CD14-positive monocyte (primary cell): ENCODE measurements around the gene ZNF436. TPM values are rescaled to one million over a fixed set of nuclear protein-coding genes. Genes with fewer than 3 reads are reported as not detected.

Experiments
- DNase-seq, 3 donors: peaks; one replicate each; pipeline ENCODE4 v3.0.0-alpha.2; 2011 to 2022
- H2AFZ ChIP-seq: 2 replicates; pipeline ENCODE4 v1.6.0; 2012; ENCODE audit warnings: mild to moderate bottlenecking, low read depth, low read length, inconsistent platforms; ENCODE audit not compliant: insufficient read depth, poor library complexity, severe bottlenecking
- H3K27ac ChIP-seq, 2 donors: 1 replicate in 1 of 2; 2 replicates in 1 of 2; pipeline ENCODE4 v1.5.1; 2012 to 2013; ENCODE audit warnings: low read length in 2 of 2, control low read depth in 1 of 2, inconsistent platforms in 1 of 2, low read depth in 1 of 2, mild to moderate bottlenecking in 1 of 2
- H3K27me3 ChIP-seq, 2 donors: one replicate each; pipeline versions ENCODE4 v1.6.0 to v1.6.1; 2011 to 2013; ENCODE audit warnings: low read length in 2 of 2; ENCODE audit not compliant: control insufficient read depth in 2 of 2, insufficient read depth in 2 of 2
- H3K36me3 ChIP-seq, 2 donors: replicated peaks in 1 of 2; 1 replicate in 1 of 2; 2 replicates in 1 of 2; pipeline versions ENCODE4 v1.5.1 to v1.6.1; 2012 to 2013; ENCODE audit warnings: low read length in 2 of 2, control low read depth in 1 of 2, inconsistent platforms in 1 of 2, mild to moderate bottlenecking in 1 of 2; ENCODE audit not compliant: insufficient read depth in 2 of 2, control insufficient read depth in 1 of 2
- H3K4me1 ChIP-seq, 2 donors: 1 replicate in 1 of 2; 2 replicates in 1 of 2; pipeline versions ENCODE4 v1.5.1 to v1.6.1; 2012 to 2013; ENCODE audit warnings: low read length in 2 of 2, control low read depth in 1 of 2, inconsistent platforms in 1 of 2, mild to moderate bottlenecking in 1 of 2, moderate library complexity in 1 of 2; ENCODE audit not compliant: insufficient read depth in 2 of 2, control insufficient read depth in 1 of 2
- H3K4me2 ChIP-seq: replicated peaks from 2 replicates; pipeline ENCODE3; 2012; ENCODE audit warnings: low read length, moderate library complexity, mild to moderate bottlenecking; ENCODE audit not compliant: poor library complexity, severe bottlenecking; ENCODE audit errors: extremely low read depth
- H3K4me3 ChIP-seq, 3 experiments: fragments of 200-600 bp in 1 of 3; sonication (generic) in 1 of 3; replicated peaks in 1 of 3; 1 replicate in 2 of 3; 2 replicates in 1 of 3; pipeline ENCODE4 v1.5.1; 2011 to 2013; ENCODE audit warnings: low read length in 3 of 3, mild to moderate bottlenecking in 3 of 3, control low read depth in 2 of 3, low read depth in 2 of 3, inconsistent platforms in 1 of 3, moderate library complexity in 1 of 3
- H3K79me2 ChIP-seq: 2 replicates; pipeline ENCODE4 v1.6.0; 2012; ENCODE audit warnings: mild to moderate bottlenecking, control low read depth, inconsistent platforms, low read length, moderate library complexity; ENCODE audit not compliant: insufficient read depth
- H3K9ac ChIP-seq: 2 replicates; pipeline ENCODE4 v1.6.0; 2017; ENCODE audit warnings: low read length, mild to moderate bottlenecking; ENCODE audit not compliant: insufficient read depth, poor library complexity, severe bottlenecking
- H3K9me3 ChIP-seq, 2 donors: replicated peaks in 1 of 2; 1 replicate in 1 of 2; 2 replicates in 1 of 2; pipeline versions ENCODE4 v1.5.1 to v1.6.1; 2012 to 2013; ENCODE audit warnings: low read length in 2 of 2, control low read depth in 1 of 2; ENCODE audit not compliant: control insufficient read depth in 1 of 2, insufficient read depth in 1 of 2
- H4K20me1 ChIP-seq: 2 replicates; pipeline ENCODE4 v1.6.0; 2012; ENCODE audit warnings: mild to moderate bottlenecking, low read length, control low read depth, moderate library complexity; ENCODE audit not compliant: insufficient read depth
- H3K27ac Mint-ChIP-seq, 7 donors: one replicate each; pipeline ENCODE4 v1.8.0; 2020; ENCODE audit warnings: mild to moderate bottlenecking in 7 of 7, mixed read lengths in 7 of 7, moderate library complexity in 6 of 7, inconsistent platforms in 2 of 7
- H3K27me3 Mint-ChIP-seq, 3 donors: one replicate each; pipeline ENCODE4 v1.8.0; 2021 to 2022; ENCODE audit warnings: low read depth in 3 of 3, mild to moderate bottlenecking in 3 of 3, mixed read lengths in 3 of 3, moderate library complexity in 3 of 3, inconsistent platforms in 1 of 3
- H3K36me3 Mint-ChIP-seq, 2 donors: one replicate each; pipeline ENCODE4 v1.8.0; 2020; ENCODE audit warnings: mixed read lengths in 2 of 2, inconsistent platforms in 1 of 2, mild to moderate bottlenecking in 1 of 2
- H3K4me1 Mint-ChIP-seq: one replicate; pipeline ENCODE4 v1.8.0; 2020; ENCODE audit warnings: mild to moderate bottlenecking, mixed read lengths
- H3K4me3 Mint-ChIP-seq, 2 donors: one replicate each; pipeline ENCODE4 v1.8.0; 2020; ENCODE audit warnings: mild to moderate bottlenecking in 2 of 2, mixed read lengths in 2 of 2, moderate library complexity in 1 of 2
- H3K9me3 Mint-ChIP-seq, 7 donors: one replicate each; pipeline ENCODE4 v1.8.0; 2020 to 2022; ENCODE audit warnings: mixed read lengths in 7 of 7, mild to moderate bottlenecking in 6 of 7, moderate library complexity in 6 of 7, inconsistent platforms in 2 of 7
- WGBS: methylation state at CpG from one replicate; pipeline ENCODE4 v1.1.5; 2013; ENCODE audit warnings: missing lambda C conversion rate; ENCODE audit not compliant: insufficient coverage; 5-methylcytosine and 5-hydroxymethylcytosine counted together
- intact Hi-C, 2 donors: fragments of 100-400 bp; cut with micrococcal nuclease; formaldehyde crosslinking; loops; one replicate each; pipeline versions ENCODE4 v1.15.0 to v1.15.1; 2023
- polyA plus RNA-seq, 3 donors: library from polyadenylated mRNA; depleted of rRNA in 1 of 3; unstranded in 2 of 3; stranded (reverse) in 1 of 3; fragments of 300-500 nt in 2 of 3; fragments of >200 nt in 1 of 3; fragmentation: Illumina TruSeq in 2 of 3; gene quantifications; 1 replicate in 2 of 3; 2 replicates in 1 of 3; pipeline ENCODE4 v1.2.3, GENCODE V29; 2012 to 2021
- TF ChIP-seq, protein P1 (sequence below): fragments of 200-600 bp; IDR thresholded peaks from one replicate; pipeline ENCODE4 v1.8.0; 2022; ENCODE audit warnings: antibody characterized with exemption, mild to moderate bottlenecking

ZNF436 gene
- polyA plus RNA-seq, 3 donors: 1.4 to 2.4 (median 2.0) TPM

DNA sequence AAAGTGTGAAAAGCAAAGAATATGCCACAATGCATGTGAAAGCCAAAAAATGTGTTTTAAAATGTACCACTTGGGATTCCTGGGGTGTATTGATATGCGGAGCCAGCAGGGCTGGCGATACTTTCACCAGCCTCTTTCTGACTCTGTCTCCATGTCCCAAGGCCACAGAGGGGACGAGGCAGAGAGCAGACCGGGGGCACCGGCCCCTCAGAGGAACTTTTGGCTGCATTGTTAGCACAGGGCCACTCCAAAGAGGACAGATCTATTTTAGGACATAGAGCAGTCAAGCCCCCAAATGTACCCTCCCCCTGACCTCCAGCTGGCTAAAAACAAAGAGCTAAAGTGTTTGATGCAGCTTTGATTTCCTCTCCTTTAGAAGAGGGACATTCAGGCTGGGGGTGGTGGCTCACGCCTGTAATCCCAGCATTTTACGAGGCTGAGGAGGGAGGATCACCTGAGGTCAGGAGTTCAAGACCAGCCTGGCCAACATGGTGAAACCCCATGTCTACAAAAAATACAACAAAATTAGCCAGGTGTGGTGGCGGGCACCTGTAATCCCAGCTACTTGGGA lies 25.6 kb upstream of the ZNF436 start:
- Mint-ChIP-seq H3K9me3 (no peaks in the 10 kb centered on the region), H3K4me3 (no peak overlapping the region), H3K36me3 (no peaks in the 10 kb centered on the region), H3K27ac (no peak overlapping the region), H3K27me3 (peaks cover 0 to 9% (median 2%) of the 10 kb centered on the region in 3 donors), H3K4me1 (peaks cover 2% of the 10 kb centered on the region)
- no peaks in the 10 kb centered on the region for H4K20me1 ChIP-seq
- H3K9ac ChIP-seq: no peak overlapping the region
- H3K4me1 ChIP-seq: peaks cover 0 to under 1% of the 10 kb centered on the region in 2 donors
- no peak overlapping the region for H2AFZ ChIP-seq
- TF ChIP-seq, protein P1, sequence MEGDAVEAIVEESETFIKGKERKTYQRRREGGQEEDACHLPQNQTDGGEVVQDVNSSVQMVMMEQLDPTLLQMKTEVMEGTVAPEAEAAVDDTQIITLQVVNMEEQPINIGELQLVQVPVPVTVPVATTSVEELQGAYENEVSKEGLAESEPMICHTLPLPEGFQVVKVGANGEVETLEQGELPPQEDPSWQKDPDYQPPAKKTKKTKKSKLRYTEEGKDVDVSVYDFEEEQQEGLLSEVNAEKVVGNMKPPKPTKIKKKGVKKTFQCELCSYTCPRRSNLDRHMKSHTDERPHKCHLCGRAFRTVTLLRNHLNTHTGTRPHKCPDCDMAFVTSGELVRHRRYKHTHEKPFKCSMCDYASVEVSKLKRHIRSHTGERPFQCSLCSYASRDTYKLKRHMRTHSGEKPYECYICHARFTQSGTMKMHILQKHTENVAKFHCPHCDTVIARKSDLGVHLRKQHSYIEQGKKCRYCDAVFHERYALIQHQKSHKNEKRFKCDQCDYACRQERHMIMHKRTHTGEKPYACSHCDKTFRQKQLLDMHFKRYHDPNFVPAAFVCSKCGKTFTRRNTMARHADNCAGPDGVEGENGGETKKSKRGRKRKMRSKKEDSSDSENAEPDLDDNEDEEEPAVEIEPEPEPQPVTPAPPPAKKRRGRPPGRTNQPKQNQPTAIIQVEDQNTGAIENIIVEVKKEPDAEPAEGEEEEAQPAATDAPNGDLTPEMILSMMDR: no peak
- H3K9me3 ChIP-seq: no peaks in the 10 kb centered on the region
- H3K4me2 ChIP-seq: no peak overlapping the region
- no peaks in the 10 kb centered on the region for H3K36me3 ChIP-seq
- H3K4me3 ChIP-seq: no peak overlapping the region
- no peak for DNase-seq
- H3K27ac ChIP-seq: no peak overlapping the region
- intact Hi-C loops: no loop called here
- no peaks in the 10 kb centered on the region for H3K27me3 ChIP-seq
- WGBS: 89% methylated on average over 4 of the region's 8 CpGs
- no peaks in the 10 kb centered on the region for H3K79me2 ChIP-seq

DNA sequence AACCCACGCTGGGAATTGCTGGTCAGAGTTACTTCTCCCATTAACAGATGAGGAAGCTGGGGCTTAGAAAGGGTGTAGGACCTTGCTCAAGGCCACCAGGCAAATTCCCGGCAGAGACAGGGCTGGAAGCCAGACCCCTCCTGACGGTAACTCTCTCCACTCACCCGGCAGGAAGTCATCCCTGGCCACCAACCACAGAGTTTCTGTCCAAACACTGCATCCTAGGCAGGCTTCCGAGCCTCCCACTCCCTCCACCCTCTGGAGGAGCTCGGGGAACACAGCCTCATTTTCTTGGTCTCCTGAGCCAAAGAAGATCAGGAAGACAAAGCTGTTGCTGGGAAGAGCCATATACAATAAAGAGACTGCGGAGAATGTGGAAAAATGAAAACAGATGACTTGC lies 25.0 kb upstream of the ZNF436 start:
- peak overlapping the region in 1 of 7 donors; percentile 12 for H3K27ac Mint-ChIP-seq
- H3K9me3 Mint-ChIP-seq: no peaks in the 10 kb centered on the region
- intact Hi-C loops: no loop called here
- H3K36me3 Mint-ChIP-seq: no peaks in the 10 kb centered on the region
- H3K79me2 ChIP-seq: no peaks in the 10 kb centered on the region
- no peak overlapping the region for H3K9ac ChIP-seq
- H3K4me3 ChIP-seq: no peak overlapping the region
- H3K27ac ChIP-seq: no peak overlapping the region
- H3K4me1 ChIP-seq: no peaks in the 10 kb centered on the region
- 37% methylated on average over 3 of the region's 7 CpGs for WGBS
- TF ChIP-seq, protein P1: no peak
- no peaks in the 10 kb centered on the region for H3K27me3 ChIP-seq
- no peaks in the 10 kb centered on the region for H4K20me1 ChIP-seq
- H3K4me3 Mint-ChIP-seq: no peak overlapping the region
- H3K36me3 ChIP-seq: no peaks in the 10 kb centered on the region
- H3K4me1 Mint-ChIP-seq: peaks cover 3% of the 10 kb centered on the region
- no peaks in the 10 kb centered on the region for H3K9me3 ChIP-seq
- DNase-seq: no peak
- peaks cover 0 to 9% (median 3%) of the 10 kb centered on the region in 3 donors for H3K27me3 Mint-ChIP-seq
- H2AFZ ChIP-seq: no peak overlapping the region
- no peak overlapping the region for H3K4me2 ChIP-seq
